GM23338 (cell line): ENCODE measurements around the gene RTN3. TPM values are rescaled to one million over a fixed set of nuclear protein-coding genes. Genes with fewer than 3 reads are reported as not detected.

Source experiments
- ATAC-seq: fragments of 200-7000 bp; cut with Tn5 transposase; 3 replicates; pipeline ENCODE4 v1.9.1; 2020
- DNase-seq: peaks from one replicate; pipeline ENCODE4 v3.0.0-alpha.2; 2015; ENCODE audit warnings: low spot score
- H2AFZ ChIP-seq: fragments of 200-600 bp; sonication (generic); 2 replicates; pipeline ENCODE4 v1.8.0; 2016; ENCODE audit warnings: antibody characterized with exemption, mild to moderate bottlenecking, moderate library complexity
- H3F3A ChIP-seq: fragments of 200-600 bp; sonication (generic); replicated peaks from 2 replicates; pipeline ENCODE4 v1.8.0; 2017; ENCODE audit warnings: antibody characterized with exemption, mixed run types, low read depth
- H3K27ac ChIP-seq: fragments of 200-600 bp; sonication (generic); 2 replicates; pipeline ENCODE4 v1.6.1; 2016; ENCODE audit warnings: low read depth
- H3K27me3 ChIP-seq: fragments of 200-600 bp; sonication (generic); 2 replicates; pipeline ENCODE4 v1.8.0; 2016; ENCODE audit warnings: mild to moderate bottlenecking, mixed run types, moderate library complexity; ENCODE audit not compliant: insufficient read depth
- H3K36me3 ChIP-seq: fragments of 200-600 bp; sonication (generic); 2 replicates; pipeline ENCODE4 v1.8.0; 2016; ENCODE audit warnings: mild to moderate bottlenecking; ENCODE audit not compliant: insufficient read depth
- H3K4me1 ChIP-seq: fragments of 200-600 bp; sonication (generic); 2 replicates; pipeline ENCODE4 v1.8.0; 2016; ENCODE audit warnings: mild to moderate bottlenecking, moderate library complexity; ENCODE audit not compliant: insufficient read depth
- H3K4me2 ChIP-seq: fragments of 200-600 bp; sonication (generic); 2 replicates; pipeline ENCODE4 v1.7.1; 2017; ENCODE audit warnings: mixed run types
- H3K4me3 ChIP-seq: fragments of 200-600 bp; sonication (generic); 2 replicates; pipeline ENCODE4 v1.6.1; 2016; ENCODE audit warnings: mixed run types
- H3K79me2 ChIP-seq: fragments of 200-600 bp; sonication (generic); replicated peaks from 2 replicates; pipeline ENCODE4 v1.8.0; 2017; ENCODE audit warnings: mild to moderate bottlenecking; ENCODE audit not compliant: insufficient read depth
- H3K9me2 ChIP-seq: fragments of 200-600 bp; sonication (generic); 2 replicates; pipeline ENCODE4 v1.8.0; 2017; ENCODE audit not compliant: insufficient read depth
- H4K20me1 ChIP-seq: fragments of 200-600 bp; sonication (generic); replicated peaks from 2 replicates; pipeline ENCODE4 v1.8.0; 2017; ENCODE audit warnings: mild to moderate bottlenecking; ENCODE audit not compliant: insufficient read depth
- H3K27ac Mint-ChIP-seq: 2 replicates; pipeline ENCODE4 v1.8.0; 2020; ENCODE audit warnings: inconsistent platforms, mild to moderate bottlenecking, moderate library complexity, mixed read lengths
- H3K27me3 Mint-ChIP-seq: 3 replicates; pipeline ENCODE4 v1.8.0; 2022; ENCODE audit warnings: low read depth, mild to moderate bottlenecking, moderate library complexity, mixed read lengths, inconsistent platforms; ENCODE audit not compliant: insufficient read depth, poor library complexity
- H3K36me3 Mint-ChIP-seq: 3 replicates; pipeline ENCODE4 v1.8.0; 2021; ENCODE audit warnings: low read depth, mild to moderate bottlenecking, inconsistent platforms, moderate library complexity, mixed read lengths
- H3K4me1 Mint-ChIP-seq: 3 replicates; pipeline ENCODE4 v1.8.0; 2020; ENCODE audit warnings: mild to moderate bottlenecking, inconsistent platforms, mixed read lengths
- H3K4me3 Mint-ChIP-seq: 3 replicates; pipeline ENCODE4 v1.8.0; 2021; ENCODE audit warnings: moderate library complexity, mild to moderate bottlenecking, inconsistent platforms, mixed read lengths
- H3K9me3 Mint-ChIP-seq: 3 replicates; pipeline ENCODE4 v1.8.0; 2020; ENCODE audit warnings: moderate library complexity, mild to moderate bottlenecking, inconsistent platforms, mixed read lengths
- CREB1 ChIP-seq: fragments of 250-450 bp; sonication (Bioruptor Pico); IDR thresholded peaks from 2 replicates; pipeline ENCODE4 v1.5.0; 2020; ENCODE audit warnings: low read depth, mild to moderate bottlenecking, moderate library complexity
- CTCF ChIP-seq, 2 experiments: fragments of 200-600 bp in 1 of 2; sonication (generic) in 1 of 2; conservative IDR thresholded peaks; 2 replicates each; pipeline versions ENCODE4 v1.5.1 to v1.6.1; 2016 to 2017; ENCODE audit warnings: antibody characterized with exemption in 2 of 2, low read depth in 2 of 2, mild to moderate bottlenecking in 2 of 2, moderate library complexity in 1 of 2
- EZH2phosphoT487 ChIP-seq: fragments of 200-600 bp; sonication (generic); IDR thresholded peaks from one replicate; pipeline ENCODE4 v1.8.1; 2018; ENCODE audit warnings: antibody characterized with exemption; ENCODE audit not compliant: unreplicated experiment
- JUNB ChIP-seq: IDR thresholded peaks from one replicate; pipeline ENCODE4 v1.6.1; 2016; ENCODE audit warnings: antibody characterized with exemption; ENCODE audit not compliant: unreplicated experiment
- ZNF331 ChIP-seq: fragments of 250-450 bp; sonication (Bioruptor Pico); IDR thresholded peaks from 2 replicates; pipeline ENCODE4 v1.5.0; 2020; ENCODE audit warnings: low read depth, mild to moderate bottlenecking, moderate library complexity
- polyA plus RNA-seq: library from polyadenylated mRNA; unstranded; fragments of >200 nt; fragmentation: Nextera tagmentation; extraction: Ambion mirVana; gene quantifications from 2 replicates; pipeline ENCODE4 v1.2.1, GENCODE V29; 2016
- total RNA-seq: library from RNA; depleted of rRNA; stranded (reverse); fragments of >200 nt; shearing (Covaris generic); gene quantifications from 2 replicates; pipeline ENCODE4 v1.2.3, GENCODE V29; 2014
- TF ChIP-seq, protein P1 (sequence below): fragments of 250-450 bp; sonication (Bioruptor Pico); IDR thresholded peaks from 2 replicates; pipeline ENCODE4 v1.5.0; 2020; ENCODE audit warnings: mild to moderate bottlenecking, moderate library complexity

Gene RTN3
- total and polyA plus RNA-seq, 2 experiments from 2014 or later: 138 to 162 TPM

- H3K27me3 Mint-ChIP-seq: no peaks in the 10 kb centered on the region
- Histone ChIP-seq H3F3A (no peaks in the 10 kb centered on the region), H3K4me2 (no peak overlapping the region), H3K79me2 (peaks cover 99% of the 10 kb centered on the region), H3K4me3 (no peak overlapping the region), H4K20me1 (peaks cover 50% of the 10 kb centered on the region), H3K9me2 (no peaks in the 10 kb centered on the region), H3K27ac (peak overlapping the region; percentile 39; the same call in 1 of the 2 replicates), H3K4me1 (no peaks in the 10 kb centered on the region), H3K36me3 (no peaks in the 10 kb centered on the region), H3K27me3 (no peaks in the 10 kb centered on the region), H2AFZ (no peak overlapping the region)
- H3K9me3 Mint-ChIP-seq: no peaks in the 10 kb centered on the region
- H3K4me1 Mint-ChIP-seq: peaks cover 15% of the 10 kb centered on the region; the same call in 2 of the 3 replicates
- H3K36me3 Mint-ChIP-seq: no peaks in the 10 kb centered on the region
- TF ChIP-seq CREB1 (CRISPR knock-in tag) (no peak), CTCF (conservative IDR thresholded peaks at IDR 0.05; ENCODE audit: low read depth in 2 of 2) (0 out of 4 replicates have a peak, but pooled peaks of 1 of the 2 experiments have one; percentile 1)
- no peak overlapping the region for H3K4me3 Mint-ChIP-seq
- no peak for DNase-seq
- no peak overlapping the region; the same call in 1 of the 2 replicates for H3K27ac Mint-ChIP-seq
- ATAC-seq: peak; percentile 32; the same call in 1 of the 3 replicates
Observed at GRCh38 chr11:63710476-63711217, 29.3 kb downstream of the RTN3 start.

DNA sequence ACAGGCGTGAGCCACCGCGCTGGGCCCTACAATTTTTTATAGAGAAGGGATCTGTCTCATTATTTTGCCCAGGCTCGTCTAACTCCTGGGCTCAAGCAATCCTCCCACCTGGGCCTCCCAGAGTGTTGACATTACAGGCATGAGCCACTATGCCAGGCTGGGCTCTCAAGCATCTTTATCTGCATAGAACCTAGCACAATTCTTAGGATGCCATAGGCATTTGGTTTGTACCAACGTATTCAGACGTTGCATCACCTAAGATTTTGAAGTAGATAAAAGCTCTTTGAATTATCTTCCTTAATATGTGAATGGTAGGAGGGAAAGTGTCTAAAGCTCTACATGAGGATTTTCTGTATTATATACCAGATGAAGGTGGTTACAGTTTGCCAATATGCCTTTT is 30.5 kb downstream of the RTN3 start:
- peaks cover 99% of the 10 kb centered on the region for H3K79me2 ChIP-seq
- H4K20me1 ChIP-seq: peaks cover 44% of the 10 kb centered on the region
- no peaks in the 10 kb centered on the region for H3K36me3 ChIP-seq

More for the DNA sequence above, 30.5 kb downstream of the RTN3 start:
- Mint-ChIP-seq H3K27me3 (peaks cover 1% of the 10 kb centered on the region), H3K36me3 (no peaks in the 10 kb centered on the region), H3K9me3 (no peaks in the 10 kb centered on the region), H3K27ac (no peak overlapping the region), H3K4me3 (no peak overlapping the region), H3K4me1 (peaks cover 15% of the 10 kb centered on the region; the same call in 2 of the 3 replicates)
- ATAC-seq (no peak), DNase-seq (no peak)
- H3K9me2 ChIP-seq: no peaks in the 10 kb centered on the region
- no peaks in the 10 kb centered on the region for H3K4me1 ChIP-seq
- H3K27me3 ChIP-seq: no peaks in the 10 kb centered on the region
- no peak overlapping the region for H2AFZ ChIP-seq
- H3F3A ChIP-seq: no peaks in the 10 kb centered on the region
- no peak overlapping the region for H3K4me2 ChIP-seq
- TF ChIP-seq EZH2phosphoT487: no peak
- TF ChIP-seq ZNF331 (CRISPR knock-in tag): no peak
- TF ChIP-seq JUNB: no peak
- TF ChIP-seq, protein P1, sequence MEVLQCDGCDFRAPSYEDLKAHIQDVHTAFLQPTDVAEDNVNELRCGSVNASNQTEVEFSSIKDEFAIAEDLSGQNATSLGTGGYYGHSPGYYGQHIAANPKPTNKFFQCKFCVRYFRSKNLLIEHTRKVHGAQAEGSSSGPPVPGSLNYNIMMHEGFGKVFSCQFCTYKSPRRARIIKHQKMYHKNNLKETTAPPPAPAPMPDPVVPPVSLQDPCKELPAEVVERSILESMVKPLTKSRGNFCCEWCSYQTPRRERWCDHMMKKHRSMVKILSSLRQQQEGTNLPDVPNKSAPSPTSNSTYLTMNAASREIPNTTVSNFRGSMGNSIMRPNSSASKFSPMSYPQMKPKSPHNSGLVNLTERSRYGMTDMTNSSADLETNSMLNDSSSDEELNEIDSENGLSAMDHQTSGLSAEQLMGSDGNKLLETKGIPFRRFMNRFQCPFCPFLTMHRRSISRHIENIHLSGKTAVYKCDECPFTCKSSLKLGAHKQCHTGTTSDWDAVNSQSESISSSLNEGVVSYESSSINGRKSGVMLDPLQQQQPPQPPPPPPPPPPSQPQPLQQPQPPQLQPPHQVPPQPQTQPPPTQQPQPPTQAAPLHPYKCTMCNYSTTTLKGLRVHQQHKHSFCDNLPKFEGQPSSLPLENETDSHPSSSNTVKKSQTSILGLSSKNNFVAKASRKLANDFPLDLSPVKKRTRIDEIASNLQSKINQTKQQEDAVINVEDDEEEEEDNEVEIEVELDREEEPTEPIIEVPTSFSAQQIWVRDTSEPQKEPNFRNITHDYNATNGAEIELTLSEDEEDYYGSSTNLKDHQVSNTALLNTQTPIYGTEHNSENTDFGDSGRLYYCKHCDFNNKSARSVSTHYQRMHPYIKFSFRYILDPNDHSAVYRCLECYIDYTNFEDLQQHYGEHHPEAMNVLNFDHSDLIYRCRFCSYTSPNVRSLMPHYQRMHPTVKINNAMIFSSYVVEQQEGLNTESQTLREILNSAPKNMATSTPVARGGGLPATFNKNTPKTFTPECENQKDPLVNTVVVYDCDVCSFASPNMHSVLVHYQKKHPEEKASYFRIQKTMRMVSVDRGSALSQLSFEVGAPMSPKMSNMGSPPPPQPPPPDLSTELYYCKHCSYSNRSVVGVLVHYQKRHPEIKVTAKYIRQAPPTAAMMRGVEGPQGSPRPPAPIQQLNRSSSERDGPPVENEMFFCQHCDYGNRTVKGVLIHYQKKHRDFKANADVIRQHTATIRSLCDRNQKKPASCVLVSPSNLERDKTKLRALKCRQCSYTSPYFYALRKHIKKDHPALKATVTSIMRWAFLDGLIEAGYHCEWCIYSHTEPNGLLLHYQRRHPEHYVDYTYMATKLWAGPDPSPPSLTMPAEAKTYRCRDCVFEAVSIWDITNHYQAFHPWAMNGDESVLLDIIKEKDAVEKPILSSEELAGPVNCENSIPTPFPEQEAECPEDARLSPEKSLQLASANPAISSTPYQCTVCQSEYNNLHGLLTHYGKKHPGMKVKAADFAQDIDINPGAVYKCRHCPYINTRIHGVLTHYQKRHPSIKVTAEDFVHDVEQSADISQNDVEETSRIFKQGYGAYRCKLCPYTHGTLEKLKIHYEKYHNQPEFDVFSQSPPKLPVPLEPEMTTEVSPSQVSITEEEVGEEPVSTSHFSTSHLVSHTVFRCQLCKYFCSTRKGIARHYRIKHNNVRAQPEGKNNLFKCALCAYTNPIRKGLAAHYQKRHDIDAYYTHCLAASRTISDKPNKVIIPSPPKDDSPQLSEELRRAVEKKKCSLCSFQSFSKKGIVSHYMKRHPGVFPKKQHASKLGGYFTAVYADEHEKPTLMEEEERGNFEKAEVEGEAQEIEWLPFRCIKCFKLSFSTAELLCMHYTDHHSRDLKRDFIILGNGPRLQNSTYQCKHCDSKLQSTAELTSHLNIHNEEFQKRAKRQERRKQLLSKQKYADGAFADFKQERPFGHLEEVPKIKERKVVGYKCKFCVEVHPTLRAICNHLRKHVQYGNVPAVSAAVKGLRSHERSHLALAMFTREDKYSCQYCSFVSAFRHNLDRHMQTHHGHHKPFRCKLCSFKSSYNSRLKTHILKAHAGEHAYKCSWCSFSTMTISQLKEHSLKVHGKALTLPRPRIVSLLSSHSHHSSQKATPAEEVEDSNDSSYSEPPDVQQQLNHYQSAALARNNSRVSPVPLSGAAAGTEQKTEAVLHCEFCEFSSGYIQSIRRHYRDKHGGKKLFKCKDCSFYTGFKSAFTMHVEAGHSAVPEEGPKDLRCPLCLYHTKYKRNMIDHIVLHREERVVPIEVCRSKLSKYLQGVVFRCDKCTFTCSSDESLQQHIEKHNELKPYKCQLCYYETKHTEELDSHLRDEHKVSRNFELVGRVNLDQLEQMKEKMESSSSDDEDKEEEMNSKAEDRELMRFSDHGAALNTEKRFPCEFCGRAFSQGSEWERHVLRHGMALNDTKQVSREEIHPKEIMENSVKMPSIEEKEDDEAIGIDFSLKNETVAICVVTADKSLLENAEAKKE (CRISPR knock-in tag): no peak
- H3K27ac ChIP-seq: 0 out of 2 replicates have a peak overlapping the region, but pooled peaks have one; percentile 24
- H3K4me3 ChIP-seq: no peak overlapping the region
